ENCODE data around the gene MR1. TPM values are rescaled to one million over a fixed set of nuclear protein-coding genes. Genes with fewer than 3 reads are reported as not detected.

MR1 gene
- total and polyA plus RNA-seq, 9 of the 15 experiments (the other 6 are each of a cell fraction or from before 2014, with no cell fraction given), result 9.7 to 21.7 (median 15.6) TPM

DNA sequence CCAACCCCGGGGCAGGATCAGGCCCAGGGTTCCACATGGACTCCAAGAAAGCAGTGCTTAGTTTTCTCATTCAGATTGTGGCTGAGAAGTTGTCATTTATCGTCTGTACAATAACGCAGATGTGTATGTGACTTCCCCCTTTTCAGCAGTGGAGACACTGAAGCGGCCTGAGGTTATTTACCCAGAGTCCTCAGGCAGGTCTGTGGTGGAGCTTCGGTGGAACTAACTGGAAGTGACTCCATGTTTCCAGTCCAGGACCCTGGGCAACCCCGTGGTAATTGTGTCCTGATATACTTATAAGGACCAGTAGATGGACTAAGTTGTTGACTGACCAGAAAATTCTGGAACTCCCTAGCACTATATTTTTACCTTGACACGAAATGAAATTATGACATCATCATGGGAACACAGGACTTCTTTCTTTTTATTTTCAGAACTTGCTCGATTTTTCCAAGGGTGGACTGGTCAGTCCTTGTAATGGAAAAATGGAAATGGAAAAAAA is 53.7 kb downstream of the MR1 start (continued):
- TF ChIP-seq, protein P1, sequence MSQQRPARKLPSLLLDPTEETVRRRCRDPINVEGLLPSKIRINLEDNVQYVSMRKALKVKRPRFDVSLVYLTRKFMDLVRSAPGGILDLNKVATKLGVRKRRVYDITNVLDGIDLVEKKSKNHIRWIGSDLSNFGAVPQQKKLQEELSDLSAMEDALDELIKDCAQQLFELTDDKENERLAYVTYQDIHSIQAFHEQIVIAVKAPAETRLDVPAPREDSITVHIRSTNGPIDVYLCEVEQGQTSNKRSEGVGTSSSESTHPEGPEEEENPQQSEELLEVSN (IDR thresholded peaks at IDR 0.05; ENCODE audit: borderline replicate concordance in 1 of 2, extremely low read depth in 1 of 2, insufficient read depth in 1 of 2, insufficient read length in 1 of 2, low read depth in 1 of 2, low read length in 1 of 2, poor library complexity in 1 of 2, severe bottlenecking in 1 of 2), result no peak
- TF ChIP-seq NEUROD1 (IDR thresholded peaks at IDR 0.05; ENCODE audit: borderline replicate concordance, low read depth, low read length, partially characterized antibody), result no peak
- TF ChIP-seq ZC3H8 (IDR thresholded peaks at IDR 0.05), result no peak
- TF ChIP-seq ZNF75A (CRISPR knock-in tag; IDR thresholded peaks at IDR 0.05), result no peak
- no peak for TF ChIP-seq CTCFL (IDR thresholded peaks at IDR 0.05; ENCODE audit: borderline replicate concordance, insufficient read depth, low read depth, low read length, poor library complexity, severe bottlenecking)
- no peak for TF ChIP-seq CHD2 (IDR thresholded peaks at IDR 0.05; ENCODE audit: low read depth, low read length)
- peak; percentile 55 for TF ChIP-seq MEIS2 (IDR thresholded peaks at IDR 0.05; ENCODE audit: partially characterized antibody)
- no peak for TF ChIP-seq BHLHE40 (IDR thresholded peaks at IDR 0.05; ENCODE audit: low read length)
- TF ChIP-seq TAF7 (tag; IDR thresholded peaks at IDR 0.05), result no peak
- TF ChIP-seq, protein P2, sequence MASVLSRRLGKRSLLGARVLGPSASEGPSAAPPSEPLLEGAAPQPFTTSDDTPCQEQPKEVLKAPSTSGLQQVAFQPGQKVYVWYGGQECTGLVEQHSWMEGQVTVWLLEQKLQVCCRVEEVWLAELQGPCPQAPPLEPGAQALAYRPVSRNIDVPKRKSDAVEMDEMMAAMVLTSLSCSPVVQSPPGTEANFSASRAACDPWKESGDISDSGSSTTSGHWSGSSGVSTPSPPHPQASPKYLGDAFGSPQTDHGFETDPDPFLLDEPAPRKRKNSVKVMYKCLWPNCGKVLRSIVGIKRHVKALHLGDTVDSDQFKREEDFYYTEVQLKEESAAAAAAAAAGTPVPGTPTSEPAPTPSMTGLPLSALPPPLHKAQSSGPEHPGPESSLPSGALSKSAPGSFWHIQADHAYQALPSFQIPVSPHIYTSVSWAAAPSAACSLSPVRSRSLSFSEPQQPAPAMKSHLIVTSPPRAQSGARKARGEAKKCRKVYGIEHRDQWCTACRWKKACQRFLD (CRISPR knock-in tag; IDR thresholded peaks at IDR 0.05), result no peak; the same call in 1 of the 2 replicates
- TF ChIP-seq IRF2 (CRISPR knock-in tag; IDR thresholded peaks at IDR 0.05), result no peak
- TF ChIP-seq, protein P3, sequence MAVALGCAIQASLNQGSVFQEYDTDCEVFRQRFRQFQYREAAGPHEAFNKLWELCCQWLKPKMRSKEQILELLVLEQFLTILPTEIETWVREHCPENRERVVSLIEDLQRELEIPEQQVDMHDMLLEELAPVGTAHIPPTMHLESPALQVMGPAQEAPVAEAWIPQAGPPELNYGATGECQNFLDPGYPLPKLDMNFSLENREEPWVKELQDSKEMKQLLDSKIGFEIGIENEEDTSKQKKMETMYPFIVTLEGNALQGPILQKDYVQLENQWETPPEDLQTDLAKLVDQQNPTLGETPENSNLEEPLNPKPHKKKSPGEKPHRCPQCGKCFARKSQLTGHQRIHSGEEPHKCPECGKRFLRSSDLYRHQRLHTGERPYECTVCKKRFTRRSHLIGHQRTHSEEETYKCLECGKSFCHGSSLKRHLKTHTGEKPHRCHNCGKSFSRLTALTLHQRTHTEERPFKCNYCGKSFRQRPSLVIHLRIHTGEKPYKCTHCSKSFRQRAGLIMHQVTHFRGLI (CRISPR knock-in tag; IDR thresholded peaks at IDR 0.05), result 0 out of 2 replicates have a peak, but pooled peaks have one; percentile 24
- TF ChIP-seq, protein P4, sequence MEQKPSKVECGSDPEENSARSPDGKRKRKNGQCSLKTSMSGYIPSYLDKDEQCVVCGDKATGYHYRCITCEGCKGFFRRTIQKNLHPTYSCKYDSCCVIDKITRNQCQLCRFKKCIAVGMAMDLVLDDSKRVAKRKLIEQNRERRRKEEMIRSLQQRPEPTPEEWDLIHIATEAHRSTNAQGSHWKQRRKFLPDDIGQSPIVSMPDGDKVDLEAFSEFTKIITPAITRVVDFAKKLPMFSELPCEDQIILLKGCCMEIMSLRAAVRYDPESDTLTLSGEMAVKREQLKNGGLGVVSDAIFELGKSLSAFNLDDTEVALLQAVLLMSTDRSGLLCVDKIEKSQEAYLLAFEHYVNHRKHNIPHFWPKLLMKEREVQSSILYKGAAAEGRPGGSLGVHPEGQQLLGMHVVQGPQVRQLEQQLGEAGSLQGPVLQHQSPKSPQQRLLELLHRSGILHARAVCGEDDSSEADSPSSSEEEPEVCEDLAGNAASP (IDR thresholded peaks at IDR 0.05), result no peak
- TF ChIP-seq CC2D1A (IDR thresholded peaks at IDR 0.05), result no peak
- TF ChIP-seq, protein P5, sequence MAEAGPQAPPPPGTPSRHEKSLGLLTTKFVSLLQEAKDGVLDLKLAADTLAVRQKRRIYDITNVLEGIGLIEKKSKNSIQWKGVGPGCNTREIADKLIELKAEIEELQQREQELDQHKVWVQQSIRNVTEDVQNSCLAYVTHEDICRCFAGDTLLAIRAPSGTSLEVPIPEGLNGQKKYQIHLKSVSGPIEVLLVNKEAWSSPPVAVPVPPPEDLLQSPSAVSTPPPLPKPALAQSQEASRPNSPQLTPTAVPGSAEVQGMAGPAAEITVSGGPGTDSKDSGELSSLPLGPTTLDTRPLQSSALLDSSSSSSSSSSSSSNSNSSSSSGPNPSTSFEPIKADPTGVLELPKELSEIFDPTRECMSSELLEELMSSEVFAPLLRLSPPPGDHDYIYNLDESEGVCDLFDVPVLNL (CRISPR knock-in tag; IDR thresholded peaks at IDR 0.05; ENCODE audit: low read depth), result no peak
- TF ChIP-seq TCFL5 (CRISPR knock-in tag; conservative IDR thresholded peaks at IDR 0.05), result no peak
- no peak for TF ChIP-seq ZNF586 (CRISPR knock-in tag; conservative IDR thresholded peaks at IDR 0.05)
- no peak for TF ChIP-seq SREBF2 (CRISPR knock-in tag; IDR thresholded peaks at IDR 0.05)
- no peak for TF ChIP-seq SNIP1 (IDR thresholded peaks at IDR 0.05; ENCODE audit: low read depth)
- no peak for TF ChIP-seq PHF21A (IDR thresholded peaks at IDR 0.05; ENCODE audit: borderline replicate concordance, low read depth)
